ENCODE measurements around the gene OBP2A. TPM values are rescaled to one million over a fixed set of nuclear protein-coding genes. Genes with fewer than 3 reads are reported as not detected.

The OBP2A gene
- total and polyA plus RNA-seq, 10 of the 15 experiments (the other 5 are each of a cell fraction or from before 2014, with no cell fraction given) = not detected

DNA sequence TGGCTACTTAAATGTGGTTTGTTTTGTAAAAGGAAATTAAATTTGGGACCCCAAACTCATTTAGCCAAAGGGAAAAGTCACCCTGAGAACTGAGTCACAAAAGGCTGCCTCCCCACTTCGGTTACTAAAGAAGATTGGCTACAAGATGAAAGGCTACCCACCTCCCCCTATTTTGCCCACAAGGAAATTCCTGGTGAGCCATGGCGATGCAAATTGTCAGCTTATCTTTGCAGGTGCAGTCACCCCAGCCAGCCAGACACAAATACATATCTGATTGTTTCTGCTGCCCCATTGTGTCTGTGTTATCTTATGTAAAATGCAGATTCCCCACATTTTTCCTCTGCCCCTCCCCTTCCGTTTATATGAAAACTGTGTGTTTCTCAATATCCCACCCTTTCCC, 24.5 kb downstream of the OBP2A start (continued):
- TF ChIP-seq, protein P1, sequence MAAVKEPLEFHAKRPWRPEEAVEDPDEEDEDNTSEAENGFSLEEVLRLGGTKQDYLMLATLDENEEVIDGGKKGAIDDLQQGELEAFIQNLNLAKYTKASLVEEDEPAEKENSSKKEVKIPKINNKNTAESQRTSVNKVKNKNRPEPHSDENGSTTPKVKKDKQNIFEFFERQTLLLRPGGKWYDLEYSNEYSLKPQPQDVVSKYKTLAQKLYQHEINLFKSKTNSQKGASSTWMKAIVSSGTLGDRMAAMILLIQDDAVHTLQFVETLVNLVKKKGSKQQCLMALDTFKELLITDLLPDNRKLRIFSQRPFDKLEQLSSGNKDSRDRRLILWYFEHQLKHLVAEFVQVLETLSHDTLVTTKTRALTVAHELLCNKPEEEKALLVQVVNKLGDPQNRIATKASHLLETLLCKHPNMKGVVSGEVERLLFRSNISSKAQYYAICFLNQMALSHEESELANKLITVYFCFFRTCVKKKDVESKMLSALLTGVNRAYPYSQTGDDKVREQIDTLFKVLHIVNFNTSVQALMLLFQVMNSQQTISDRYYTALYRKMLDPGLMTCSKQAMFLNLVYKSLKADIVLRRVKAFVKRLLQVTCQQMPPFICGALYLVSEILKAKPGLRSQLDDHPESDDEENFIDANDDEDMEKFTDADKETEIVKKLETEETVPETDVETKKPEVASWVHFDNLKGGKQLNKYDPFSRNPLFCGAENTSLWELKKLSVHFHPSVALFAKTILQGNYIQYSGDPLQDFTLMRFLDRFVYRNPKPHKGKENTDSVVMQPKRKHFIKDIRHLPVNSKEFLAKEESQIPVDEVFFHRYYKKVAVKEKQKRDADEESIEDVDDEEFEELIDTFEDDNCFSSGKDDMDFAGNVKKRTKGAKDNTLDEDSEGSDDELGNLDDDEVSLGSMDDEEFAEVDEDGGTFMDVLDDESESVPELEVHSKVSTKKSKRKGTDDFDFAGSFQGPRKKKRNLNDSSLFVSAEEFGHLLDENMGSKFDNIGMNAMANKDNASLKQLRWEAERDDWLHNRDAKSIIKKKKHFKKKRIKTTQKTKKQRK (IDR thresholded peaks at IDR 0.05; ENCODE audit: low read depth, low read length) = no peak
- no peak for TF ChIP-seq TCF12 (IDR thresholded peaks at IDR 0.05; ENCODE audit: low read depth, low read length)

DNA sequence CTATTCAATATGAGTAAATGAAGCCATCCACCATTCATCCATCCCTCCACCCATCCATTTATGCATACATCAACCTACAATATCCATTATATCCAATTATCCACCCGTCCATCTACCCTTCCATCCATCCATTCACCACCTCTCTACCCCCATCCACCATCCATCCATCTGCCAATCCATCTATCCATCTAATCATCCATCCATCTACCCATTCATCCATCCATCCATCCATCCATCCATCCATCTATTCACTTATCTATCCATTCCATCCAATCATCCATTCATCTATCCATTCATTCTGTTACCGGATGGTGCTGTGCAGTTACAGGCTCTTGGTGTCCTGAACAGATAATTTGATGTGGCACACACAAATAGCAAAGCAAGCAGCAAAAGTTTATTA, 26.3 kb downstream of the OBP2A start:
- POLR2A ChIA-PET = no interaction called here
- RAD21 ChIA-PET (ENCODE audit: unreplicated experiment) = no interaction called here
- CTCF ChIA-PET = no interaction called here
- Histone ChIP-seq H3K4me2 (ENCODE audit: control insufficient read depth, insufficient read depth) (no peak overlapping the region), H3K9ac (ENCODE audit: control insufficient read depth, insufficient read depth, low read length) (no peak overlapping the region), H2AFZ (ENCODE audit: control insufficient read depth, low read depth, low read length) (no peak overlapping the region), H3K4me1 (ENCODE audit: control insufficient read depth, insufficient read depth, low read length) (no peaks in the 10 kb centered on the region), H3K9me3 (replicated peaks; ENCODE audit: control insufficient read depth, insufficient read depth, low read length) (no peaks in the 10 kb centered on the region), H3K79me2 (ENCODE audit: control insufficient read depth, insufficient read depth, low read length) (no peaks in the 10 kb centered on the region), H3K27me3 (replicated peaks in 1 of 2; ENCODE audit: control insufficient read depth in 2 of 2, insufficient read depth in 2 of 2, low read length in 1 of 2) (no peaks in the 10 kb centered on the region), H3K36me3 (ENCODE audit: control insufficient read depth in 2 of 2, insufficient read depth in 2 of 2, low read length in 1 of 2) (no peaks in the 10 kb centered on the region), H3K27ac (ENCODE audit: control insufficient read depth, insufficient read depth) (no peak overlapping the region), H3K4me3 (no peak overlapping the region), H4K20me1 (ENCODE audit: control insufficient read depth, insufficient read depth) (no peaks in the 10 kb centered on the region)
- in situ Hi-C loops (cut with MboI) (no loop called here), intact Hi-C loops (cut with micrococcal nuclease; ENCODE audit: unreplicated experiment) (no loop called here)
- ATAC-seq (no peak), FAIRE-seq (no peak), DNase-seq (ENCODE audit: low read depth, low spot score) (no peak)
- SMC1A ChIA-PET (ENCODE audit: uncharacterized antibody, unreplicated experiment) = no interaction called here
- 60% methylated on average over 2 of the region's 2 CpGs for WGBS (ENCODE audit: insufficient coverage, insufficient replicate concordance, low lambda C conversion rate, missing lambda C conversion rate)
- BruUV-seq (replicated peaks) = no TSS peak
- TF ChIP-seq SMC3 (IDR thresholded peaks at IDR 0.05; ENCODE audit: borderline replicate concordance, low read length) (no peak), SPI1 (IDR thresholded peaks at IDR 0.05; ENCODE audit: borderline replicate concordance, insufficient read depth, low read depth, low read length) (no peak), ETV6 (conservative IDR thresholded peaks at IDR 0.05 in 1 of 2, IDR thresholded peaks at IDR 0.05 in 1 of 2; ENCODE audit: borderline replicate concordance in 1 of 2, low read depth in 1 of 2) (no peak), PAX8 (IDR thresholded peaks at IDR 0.05) (no peak), FOXK2 (IDR thresholded peaks at IDR 0.05) (no peak), ZNF274 (IDR thresholded peaks at IDR 0.05; ENCODE audit: insufficient read depth, insufficient read length) (no peak), EGR1 (IDR thresholded peaks at IDR 0.05; ENCODE audit: borderline replicate concordance in 1 of 2, low read depth in 2 of 2, low read length in 2 of 2) (no peak), BACH1 (IDR thresholded peaks at IDR 0.05; ENCODE audit: borderline replicate concordance) (no peak)
- TF ChIP-seq, protein P2, sequence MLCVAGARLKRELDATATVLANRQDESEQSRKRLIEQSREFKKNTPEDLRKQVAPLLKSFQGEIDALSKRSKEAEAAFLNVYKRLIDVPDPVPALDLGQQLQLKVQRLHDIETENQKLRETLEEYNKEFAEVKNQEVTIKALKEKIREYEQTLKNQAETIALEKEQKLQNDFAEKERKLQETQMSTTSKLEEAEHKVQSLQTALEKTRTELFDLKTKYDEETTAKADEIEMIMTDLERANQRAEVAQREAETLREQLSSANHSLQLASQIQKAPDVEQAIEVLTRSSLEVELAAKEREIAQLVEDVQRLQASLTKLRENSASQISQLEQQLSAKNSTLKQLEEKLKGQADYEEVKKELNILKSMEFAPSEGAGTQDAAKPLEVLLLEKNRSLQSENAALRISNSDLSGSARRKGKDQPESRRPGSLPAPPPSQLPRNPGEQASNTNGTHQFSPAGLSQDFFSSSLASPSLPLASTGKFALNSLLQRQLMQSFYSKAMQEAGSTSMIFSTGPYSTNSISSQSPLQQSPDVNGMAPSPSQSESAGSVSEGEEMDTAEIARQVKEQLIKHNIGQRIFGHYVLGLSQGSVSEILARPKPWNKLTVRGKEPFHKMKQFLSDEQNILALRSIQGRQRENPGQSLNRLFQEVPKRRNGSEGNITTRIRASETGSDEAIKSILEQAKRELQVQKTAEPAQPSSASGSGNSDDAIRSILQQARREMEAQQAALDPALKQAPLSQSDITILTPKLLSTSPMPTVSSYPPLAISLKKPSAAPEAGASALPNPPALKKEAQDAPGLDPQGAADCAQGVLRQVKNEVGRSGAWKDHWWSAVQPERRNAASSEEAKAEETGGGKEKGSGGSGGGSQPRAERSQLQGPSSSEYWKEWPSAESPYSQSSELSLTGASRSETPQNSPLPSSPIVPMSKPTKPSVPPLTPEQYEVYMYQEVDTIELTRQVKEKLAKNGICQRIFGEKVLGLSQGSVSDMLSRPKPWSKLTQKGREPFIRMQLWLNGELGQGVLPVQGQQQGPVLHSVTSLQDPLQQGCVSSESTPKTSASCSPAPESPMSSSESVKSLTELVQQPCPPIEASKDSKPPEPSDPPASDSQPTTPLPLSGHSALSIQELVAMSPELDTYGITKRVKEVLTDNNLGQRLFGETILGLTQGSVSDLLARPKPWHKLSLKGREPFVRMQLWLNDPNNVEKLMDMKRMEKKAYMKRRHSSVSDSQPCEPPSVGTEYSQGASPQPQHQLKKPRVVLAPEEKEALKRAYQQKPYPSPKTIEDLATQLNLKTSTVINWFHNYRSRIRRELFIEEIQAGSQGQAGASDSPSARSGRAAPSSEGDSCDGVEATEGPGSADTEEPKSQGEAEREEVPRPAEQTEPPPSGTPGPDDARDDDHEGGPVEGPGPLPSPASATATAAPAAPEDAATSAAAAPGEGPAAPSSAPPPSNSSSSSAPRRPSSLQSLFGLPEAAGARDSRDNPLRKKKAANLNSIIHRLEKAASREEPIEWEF (IDR thresholded peaks at IDR 0.05; ENCODE audit: insufficient replicate concordance, low read depth, low read length) = no peak
- TF ChIP-seq, protein P3, sequence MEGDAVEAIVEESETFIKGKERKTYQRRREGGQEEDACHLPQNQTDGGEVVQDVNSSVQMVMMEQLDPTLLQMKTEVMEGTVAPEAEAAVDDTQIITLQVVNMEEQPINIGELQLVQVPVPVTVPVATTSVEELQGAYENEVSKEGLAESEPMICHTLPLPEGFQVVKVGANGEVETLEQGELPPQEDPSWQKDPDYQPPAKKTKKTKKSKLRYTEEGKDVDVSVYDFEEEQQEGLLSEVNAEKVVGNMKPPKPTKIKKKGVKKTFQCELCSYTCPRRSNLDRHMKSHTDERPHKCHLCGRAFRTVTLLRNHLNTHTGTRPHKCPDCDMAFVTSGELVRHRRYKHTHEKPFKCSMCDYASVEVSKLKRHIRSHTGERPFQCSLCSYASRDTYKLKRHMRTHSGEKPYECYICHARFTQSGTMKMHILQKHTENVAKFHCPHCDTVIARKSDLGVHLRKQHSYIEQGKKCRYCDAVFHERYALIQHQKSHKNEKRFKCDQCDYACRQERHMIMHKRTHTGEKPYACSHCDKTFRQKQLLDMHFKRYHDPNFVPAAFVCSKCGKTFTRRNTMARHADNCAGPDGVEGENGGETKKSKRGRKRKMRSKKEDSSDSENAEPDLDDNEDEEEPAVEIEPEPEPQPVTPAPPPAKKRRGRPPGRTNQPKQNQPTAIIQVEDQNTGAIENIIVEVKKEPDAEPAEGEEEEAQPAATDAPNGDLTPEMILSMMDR (IDR thresholded peaks at IDR 0.05 in 2 of 3, conservative IDR thresholded peaks at IDR 0.05 in 1 of 3; ENCODE audit: control insufficient read depth in 2 of 3, extremely low read depth in 1 of 3, insufficient read depth in 1 of 3, low read depth in 3 of 3, low read length in 3 of 3) = no peak

All from GM12878 (cell line).